ENCODE measurements around the gene GALR2.

GRCh38 chr17:76076146-76076764 is 1.7 kb downstream of the GALR2 start:
- TF ChIP-seq, protein P1, sequence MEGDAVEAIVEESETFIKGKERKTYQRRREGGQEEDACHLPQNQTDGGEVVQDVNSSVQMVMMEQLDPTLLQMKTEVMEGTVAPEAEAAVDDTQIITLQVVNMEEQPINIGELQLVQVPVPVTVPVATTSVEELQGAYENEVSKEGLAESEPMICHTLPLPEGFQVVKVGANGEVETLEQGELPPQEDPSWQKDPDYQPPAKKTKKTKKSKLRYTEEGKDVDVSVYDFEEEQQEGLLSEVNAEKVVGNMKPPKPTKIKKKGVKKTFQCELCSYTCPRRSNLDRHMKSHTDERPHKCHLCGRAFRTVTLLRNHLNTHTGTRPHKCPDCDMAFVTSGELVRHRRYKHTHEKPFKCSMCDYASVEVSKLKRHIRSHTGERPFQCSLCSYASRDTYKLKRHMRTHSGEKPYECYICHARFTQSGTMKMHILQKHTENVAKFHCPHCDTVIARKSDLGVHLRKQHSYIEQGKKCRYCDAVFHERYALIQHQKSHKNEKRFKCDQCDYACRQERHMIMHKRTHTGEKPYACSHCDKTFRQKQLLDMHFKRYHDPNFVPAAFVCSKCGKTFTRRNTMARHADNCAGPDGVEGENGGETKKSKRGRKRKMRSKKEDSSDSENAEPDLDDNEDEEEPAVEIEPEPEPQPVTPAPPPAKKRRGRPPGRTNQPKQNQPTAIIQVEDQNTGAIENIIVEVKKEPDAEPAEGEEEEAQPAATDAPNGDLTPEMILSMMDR (IDR thresholded peaks at IDR 0.05 in 4 of 5, conservative IDR thresholded peaks at IDR 0.05 in 1 of 5), result no peak
- no peak for TF ChIP-seq POLR2A (IDR thresholded peaks at IDR 0.05)
